ENCODE results near the gene IMMP2L. TPM values are rescaled to one million over a fixed set of nuclear protein-coding genes. Genes with fewer than 3 reads are reported as not detected.
"Not testable (repeated sequence)": the region's sequence is repeated elsewhere in the genome, so short reads cannot be mapped to it uniquely, and the experiment has no call there.

IMMP2L gene
- 10 to 100 TPM in 3 of 4 donors, 1 to 10 TPM in 1; 8.3 to 19.2 (median 17.8) TPM for total RNA-seq

DNA sequence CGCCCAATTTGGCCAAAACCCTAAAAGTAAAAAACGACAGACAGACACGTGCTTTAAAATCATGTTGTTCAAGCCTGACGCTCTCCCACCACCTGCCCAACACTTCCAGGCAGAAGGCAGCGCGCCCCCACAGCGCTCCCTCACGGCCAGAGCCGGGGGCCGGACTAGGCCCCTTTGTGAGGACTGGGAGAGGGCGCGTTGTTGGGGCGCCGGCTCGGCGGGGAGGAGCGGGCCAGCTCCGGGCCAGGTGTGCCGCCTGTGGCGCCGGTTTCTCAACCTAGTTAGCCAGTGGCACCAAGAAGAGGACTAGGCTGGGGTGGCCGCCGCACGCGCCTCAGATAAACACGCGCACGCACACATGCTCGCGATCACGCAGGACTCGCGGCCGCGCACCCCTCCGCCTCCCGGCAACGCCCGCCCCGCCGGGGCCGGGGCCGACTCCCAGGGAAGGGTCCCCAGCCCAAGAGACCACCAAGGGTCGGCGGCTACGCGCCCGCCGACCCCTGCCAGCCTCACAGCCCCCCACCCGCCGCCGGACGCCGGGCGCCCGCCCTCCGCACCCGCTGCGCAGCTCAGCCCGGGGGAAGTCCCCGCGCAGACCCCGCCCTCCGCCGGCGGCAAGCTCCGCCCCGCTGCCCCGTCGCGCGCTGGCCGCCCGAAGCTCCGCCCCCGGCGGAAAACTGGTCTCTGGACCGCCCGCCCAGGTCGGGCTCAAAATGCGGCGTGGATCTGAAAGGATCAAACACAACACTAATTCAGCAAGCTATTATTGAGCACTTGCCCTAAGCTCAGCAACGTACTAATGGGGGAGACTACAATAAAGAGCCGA lies at the start of gene IMMP2L:
Gene IMMP2L, minus strand, starts transcription at position 589 of the 829 bp plus-strand sequence.
- intact Hi-C loops (cut with DNase I; ENCODE audit: low total_unique reads) (loop anchor here (1.0 to 10.0 kb wide), 4 partner anchors 35 to 573 kb away; partner anchors contain the start of gene LRRN3), in situ Hi-C loops (cut with MboI; ENCODE audit: low sequenced_read_pairs in 4 of 4) (loop anchor here in 2 of 4 donors (25.0 kb wide), 2 partner anchors 650 to 925 kb away; partner anchors contain the start of genes DOCK4 (in 1 of the 2), LSMEM1 (in 1 of the 2) and ZNF277 (in 1 of the 2))
- no peaks in the 10 kb centered on the region for H3K27me3 ChIP-seq
- DNase-seq (peak; percentile 73 to 81), ATAC-seq (peak; percentile 92 to 95)
- H3K9me3 ChIP-seq = no peaks in the 10 kb centered on the region
- H3K4me3 ChIP-seq = peak within 1 kb of the TSS; percentile 76 to 84 (median 78)
- H3K27ac ChIP-seq = peak within 1 kb of the TSS; percentile 84 to 92 (median 91)
- peaks cover 14 to 29% of the 10 kb centered on the region in 2 donors for H3K4me1 ChIP-seq
- TF ChIP-seq POLR2A (IDR thresholded peaks at IDR 0.05) (peak; percentile 93 to 97), CTCF (IDR thresholded peaks at IDR 0.05 in 4 of 5, conservative IDR thresholded peaks at IDR 0.05 in 1 of 5) (peak in 3 of 5 experiments; percentile 16 to 58 (median 35))
- H3K36me3 ChIP-seq = no peaks in the 10 kb centered on the region

- H3K27me3 ChIP-seq; in situ Hi-C loops (cut with MboI; ENCODE audit: low sequenced_read_pairs in 4 of 4); H3K27ac ChIP-seq; H3K9me3 ChIP-seq; DNase-seq; intact Hi-C loops (cut with DNase I; ENCODE audit: low total_unique reads); H3K4me3 ChIP-seq; H3K36me3 ChIP-seq; ATAC-seq; H3K4me1 ChIP-seq: not testable (repeated sequence)
These were observed 47.4 kb upstream of the IMMP2L start for GRCh38 chr7:111609483-111610254.

DNA sequence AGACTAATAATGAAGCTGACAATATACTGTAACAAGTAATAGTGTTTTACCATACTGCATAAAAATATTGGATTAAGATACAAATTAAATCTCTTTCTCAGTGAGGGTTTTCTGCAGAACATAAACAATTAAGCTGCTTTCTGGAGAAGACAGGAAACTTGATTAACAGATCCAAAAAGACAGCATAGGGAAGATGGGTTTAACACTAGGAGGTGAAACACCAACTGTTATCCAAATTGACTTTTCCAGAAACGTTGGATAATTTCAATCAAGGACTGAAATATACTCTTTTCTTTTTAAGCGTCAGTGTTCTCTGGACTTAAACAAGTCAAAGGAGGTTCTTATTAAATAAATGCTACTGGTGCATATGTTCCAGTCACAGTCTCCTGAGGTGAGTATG lies 45.3 kb upstream of the IMMP2L start:
- Histone ChIP-seq H3K4me3 (no peak overlapping the region), H3K4me1 (no peaks in the 10 kb centered on the region), H3K9me3 (no peaks in the 10 kb centered on the region), H3K27me3 (no peaks in the 10 kb centered on the region), H3K36me3 (no peaks in the 10 kb centered on the region), H3K27ac (no peak overlapping the region)
- intact Hi-C loops (cut with DNase I; ENCODE audit: low total_unique reads) (no loop called here), in situ Hi-C loops (cut with MboI; ENCODE audit: low sequenced_read_pairs in 4 of 4) (no loop called here)
- no peak for TF ChIP-seq CTCF (IDR thresholded peaks at IDR 0.05 in 4 of 5, conservative IDR thresholded peaks at IDR 0.05 in 1 of 5)
- TF ChIP-seq POLR2A (IDR thresholded peaks at IDR 0.05) = no peak
- ATAC-seq (no peak), DNase-seq (no peak)

DNA sequence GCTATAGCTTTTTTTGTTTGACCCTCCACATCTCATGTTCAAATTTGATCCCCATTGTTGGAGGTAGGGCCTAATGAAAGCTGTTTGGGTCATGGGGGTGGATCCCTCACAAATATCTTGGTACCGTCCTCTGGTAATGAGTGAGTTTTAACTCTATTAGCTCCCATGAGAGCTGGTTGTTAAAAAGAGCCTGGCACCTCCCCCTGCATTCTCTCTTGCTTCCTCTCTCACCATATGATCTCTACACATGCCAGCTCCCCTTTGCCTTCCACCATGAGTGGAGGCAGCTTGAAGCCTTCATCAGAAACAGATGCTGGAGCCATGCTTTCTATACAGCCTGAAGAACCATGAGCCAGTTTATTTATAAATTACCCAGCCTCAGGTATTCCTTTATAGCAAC lies 43.0 kb upstream of the IMMP2L start:
- no peaks in the 10 kb centered on the region for H3K9me3 ChIP-seq
- H3K27ac ChIP-seq = no peak overlapping the region
- H3K36me3 ChIP-seq = no peaks in the 10 kb centered on the region
- ATAC-seq (no peak), DNase-seq (no peak)
- intact Hi-C loops (cut with DNase I; ENCODE audit: low total_unique reads) = no loop called here
- in situ Hi-C loops (cut with MboI; ENCODE audit: low sequenced_read_pairs in 4 of 4) = no loop called here
- TF ChIP-seq CTCF (IDR thresholded peaks at IDR 0.05 in 4 of 5, conservative IDR thresholded peaks at IDR 0.05 in 1 of 5) (no peak), POLR2A (IDR thresholded peaks at IDR 0.05) (no peak)
- no peaks in the 10 kb centered on the region for H3K4me1 ChIP-seq
- H3K4me3 ChIP-seq = no peak overlapping the region
- no peaks in the 10 kb centered on the region for H3K27me3 ChIP-seq

DNA sequence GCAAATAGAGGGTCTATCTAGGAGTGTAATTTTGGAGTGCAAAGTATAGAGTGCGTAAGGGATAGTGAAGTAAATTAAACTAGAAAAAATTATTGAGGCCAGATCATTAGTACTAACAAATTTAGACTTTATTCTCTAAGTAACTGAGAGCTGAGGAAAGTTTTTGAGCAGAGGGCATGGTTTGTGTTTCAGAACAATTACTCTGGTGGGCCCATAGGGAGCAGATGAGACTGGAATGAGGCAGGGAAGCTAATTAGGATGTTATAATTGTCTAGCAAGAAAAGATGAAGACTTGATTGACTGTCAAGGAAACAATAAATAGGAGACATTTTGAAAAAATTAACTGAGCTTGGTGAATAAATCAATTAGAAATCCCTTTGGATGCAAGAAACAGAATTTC lies 37.8 kb upstream of the IMMP2L start:
- intact Hi-C loops (cut with DNase I; ENCODE audit: low total_unique reads) (no loop called here), in situ Hi-C loops (cut with MboI; ENCODE audit: low sequenced_read_pairs in 4 of 4) (no loop called here)
- Histone ChIP-seq H3K27me3 (no peaks in the 10 kb centered on the region), H3K4me1 (no peaks in the 10 kb centered on the region), H3K27ac (no peak overlapping the region), H3K4me3 (no peak overlapping the region), H3K9me3 (no peaks in the 10 kb centered on the region), H3K36me3 (no peaks in the 10 kb centered on the region)
- no peak for DNase-seq
- TF ChIP-seq CTCF (IDR thresholded peaks at IDR 0.05 in 4 of 5, conservative IDR thresholded peaks at IDR 0.05 in 1 of 5) (no peak), POLR2A (IDR thresholded peaks at IDR 0.05) (no peak)
- no peak for ATAC-seq

All from gastrocnemius medialis (tissue), 4 donors.